Fibroblast of skin of scalp (primary cell): ENCODE measurements around the gene RGS10. TPM values are rescaled to one million over a fixed set of nuclear protein-coding genes. Genes with fewer than 3 reads are reported as not detected.
"Not testable (repeated sequence)": the region's sequence is repeated elsewhere in the genome, so short reads cannot be mapped to it uniquely, and the experiment has no call there.

Experiments used
- DNase-seq: peaks from one replicate; pipeline ENCODE4 v3.0.0-alpha.2; 2013
- polyA plus RNA-seq, 2 experiments: library from polyadenylated mRNA; unstranded; fragments of 120-200 nt; gene quantifications; one replicate each; pipeline ENCODE4 v1.2.1, GENCODE V29; 2013; ENCODE audit not compliant: insufficient read length in 2 of 2

Gene RGS10, protein sequence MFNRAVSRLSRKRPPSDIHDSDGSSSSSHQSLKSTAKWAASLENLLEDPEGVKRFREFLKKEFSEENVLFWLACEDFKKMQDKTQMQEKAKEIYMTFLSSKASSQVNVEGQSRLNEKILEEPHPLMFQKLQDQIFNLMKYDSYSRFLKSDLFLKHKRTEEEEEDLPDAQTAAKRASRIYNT
- polyA plus RNA-seq (2013, experiment 1 of 2; ENCODE audit: insufficient read length) = 50.4 TPM
- polyA plus RNA-seq (2013, experiment 2 of 2; ENCODE audit: insufficient read length) = 52.0 TPM

DNA sequence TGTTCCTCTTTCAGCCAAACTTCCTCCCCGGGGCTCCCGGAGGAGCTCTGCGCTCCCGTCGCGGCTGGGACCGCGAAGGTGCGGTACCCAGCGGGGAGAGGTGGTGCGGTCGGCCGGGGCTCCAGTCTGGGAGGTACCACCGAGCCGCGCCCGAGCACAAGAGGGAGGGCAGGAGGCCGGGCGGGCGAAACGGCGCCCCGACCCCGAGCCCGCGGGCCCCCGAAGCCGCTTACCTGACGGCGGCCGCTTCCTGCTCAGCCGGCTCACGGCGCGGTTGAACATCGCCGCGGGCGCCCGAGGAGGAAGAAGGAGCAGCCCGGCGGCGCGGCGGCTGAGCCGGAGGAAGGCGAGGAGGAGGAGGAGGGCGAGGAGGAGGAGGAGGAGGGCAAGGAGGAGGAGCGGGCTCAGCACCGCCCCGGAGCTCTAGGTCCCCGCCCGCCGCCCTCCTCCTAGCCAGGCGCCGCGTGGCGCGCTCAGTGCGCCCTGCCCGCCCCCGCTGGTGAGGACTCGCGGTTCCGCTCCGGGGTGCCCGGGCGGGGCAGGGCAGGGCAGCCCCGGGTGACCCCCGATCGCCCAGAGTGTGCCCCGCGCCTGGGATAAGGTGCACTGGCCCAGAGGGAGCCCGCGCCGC, at the start of gene RGS10:
TSS of gene RGS10 (minus strand) at position 363 of the 631 bp plus-strand sequence. CDS start at position 282, 81 bp downstream.
- peak; percentile 84 for DNase-seq

DNA sequence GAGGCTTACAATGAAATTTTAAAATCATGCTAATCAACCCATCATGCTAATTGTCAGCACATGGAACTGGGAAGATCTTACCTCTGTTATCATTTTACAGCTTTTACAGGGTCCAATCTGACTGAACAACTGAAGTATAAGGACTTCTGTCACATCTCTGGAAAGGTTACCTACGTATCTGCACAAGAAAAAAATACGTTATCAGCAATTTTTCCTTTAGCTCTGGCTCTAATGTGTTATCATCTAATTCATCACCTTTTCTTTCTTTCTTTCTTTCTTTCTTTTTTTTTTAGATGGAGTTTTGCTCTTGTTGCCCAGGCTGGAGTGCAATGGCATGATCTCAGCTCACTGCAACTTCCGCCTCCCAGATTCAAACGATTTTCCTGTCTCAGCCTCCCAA, 45.6 kb upstream of the RGS10 start:
- DNase-seq = no peak

DNA sequence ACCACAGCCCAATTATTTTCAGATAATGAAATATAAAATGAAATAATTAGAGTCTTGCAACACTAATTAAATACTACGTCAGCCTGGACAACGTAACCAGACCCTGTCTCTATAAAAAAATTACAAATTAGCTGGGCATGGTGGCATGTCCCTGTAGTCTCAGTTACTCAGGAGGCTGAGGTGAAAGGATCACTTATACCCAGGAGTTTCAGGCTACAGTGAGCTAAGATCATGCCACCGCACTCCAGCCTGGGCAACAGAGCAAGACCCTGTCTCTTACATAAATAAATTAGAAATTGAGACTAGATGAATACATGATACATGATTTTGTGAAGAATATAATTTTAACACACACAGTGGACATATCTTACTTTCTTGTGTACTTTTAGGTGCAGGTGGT, 35.8 kb upstream of the RGS10 start:
- DNase-seq = no peak

DNA sequence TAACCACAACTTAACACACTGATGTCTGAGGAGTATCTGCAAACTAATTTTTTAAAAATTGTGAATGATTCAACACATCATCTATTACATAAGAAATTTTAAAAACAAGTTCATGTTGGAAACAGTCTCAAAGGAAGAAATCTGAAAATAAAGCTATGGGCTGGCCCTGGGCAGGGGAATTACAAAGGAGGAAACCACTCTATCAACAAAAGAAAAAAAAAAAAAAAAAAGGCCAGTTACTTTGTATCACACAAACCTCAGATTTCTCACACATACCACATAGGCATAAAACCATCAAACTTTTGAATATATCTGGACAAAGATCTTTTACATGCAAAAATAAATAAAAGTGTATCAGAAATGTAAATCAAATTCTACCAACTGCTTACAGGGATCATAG, 33.5 kb upstream of the RGS10 start:
- no peak for DNase-seq

DNA sequence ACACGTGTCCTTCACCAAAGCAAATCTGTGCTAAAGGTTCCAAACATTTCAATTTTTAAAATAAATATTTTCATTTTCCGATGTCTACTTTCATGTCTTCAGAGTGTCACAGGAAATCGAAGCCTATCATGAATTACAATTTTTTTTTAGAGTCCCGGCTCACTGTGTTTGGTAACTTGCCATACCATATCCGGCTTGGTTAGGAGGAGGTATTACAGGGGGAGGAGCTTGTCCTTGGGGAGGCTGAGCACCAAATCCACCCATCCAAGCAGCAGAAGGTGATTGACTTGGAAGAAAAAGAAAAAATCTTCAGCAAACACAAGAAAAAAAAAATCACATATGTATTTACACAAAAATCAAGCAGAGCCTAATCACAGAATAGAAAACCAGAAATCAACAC, 33.0 kb upstream of the RGS10 start:
- DNase-seq = peak; percentile 26

DNA sequence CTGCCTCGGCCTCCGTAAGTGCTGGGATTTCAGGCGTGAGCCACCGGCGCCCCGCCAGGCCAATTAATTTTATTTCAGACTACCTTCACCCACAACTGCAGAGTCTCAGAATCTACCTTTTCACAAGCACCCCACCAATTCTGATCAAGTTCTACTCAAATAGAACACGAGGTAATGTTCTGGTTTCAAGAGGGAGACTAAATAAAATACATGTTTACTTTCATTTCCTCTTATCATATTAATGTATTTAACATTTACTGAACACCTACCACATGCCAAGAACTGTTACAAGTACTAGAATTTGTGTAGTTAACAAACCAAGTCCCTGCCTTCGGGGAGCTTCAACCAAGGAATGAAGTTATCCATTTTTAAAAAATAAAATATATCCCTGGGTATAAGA, 25.5 kb upstream of the RGS10 start:
- DNase-seq = no peak

DNA sequence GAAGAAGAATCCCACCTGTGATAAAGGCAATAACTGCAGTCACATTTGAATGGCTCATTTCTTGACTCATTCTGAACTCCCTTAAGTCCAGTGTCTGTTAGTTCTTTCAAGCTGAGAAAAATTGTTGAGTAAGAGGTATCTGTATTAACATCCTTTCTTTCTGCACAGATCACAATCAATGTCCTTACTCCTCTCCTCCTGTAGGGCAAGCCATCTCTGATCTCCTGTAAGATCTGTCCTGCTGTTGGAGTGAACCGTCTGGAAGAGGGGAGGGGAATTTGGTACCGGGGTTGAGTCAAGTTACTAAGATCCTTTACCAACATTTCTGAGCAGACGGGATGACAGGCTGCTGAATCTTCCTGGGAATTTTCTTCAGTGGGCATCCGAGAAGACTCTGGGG, 19.6 kb upstream of the RGS10 start:
- DNase-seq = no peak

DNA sequence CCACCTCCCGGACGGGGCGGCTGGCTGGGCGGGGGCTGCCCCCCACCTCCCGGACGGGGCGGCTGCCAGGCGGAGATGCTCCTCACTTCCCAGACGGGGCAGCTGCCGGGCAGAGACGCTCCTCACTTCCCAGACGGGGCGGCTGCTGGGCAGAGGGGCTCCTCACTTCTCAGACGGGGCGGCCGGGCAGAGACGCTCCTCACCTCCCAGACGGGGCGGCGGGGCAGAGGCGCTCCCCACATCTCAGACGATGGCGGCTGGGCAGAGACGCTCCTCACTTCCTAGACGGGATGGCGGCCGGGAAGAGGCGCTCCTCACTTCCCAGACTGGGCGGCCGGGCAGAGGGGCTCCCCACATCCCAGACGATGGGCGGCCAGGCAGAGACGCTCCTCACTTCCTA, 17.0 kb upstream of the RGS10 start:
- DNase-seq = not testable (repeated sequence)

DNA sequence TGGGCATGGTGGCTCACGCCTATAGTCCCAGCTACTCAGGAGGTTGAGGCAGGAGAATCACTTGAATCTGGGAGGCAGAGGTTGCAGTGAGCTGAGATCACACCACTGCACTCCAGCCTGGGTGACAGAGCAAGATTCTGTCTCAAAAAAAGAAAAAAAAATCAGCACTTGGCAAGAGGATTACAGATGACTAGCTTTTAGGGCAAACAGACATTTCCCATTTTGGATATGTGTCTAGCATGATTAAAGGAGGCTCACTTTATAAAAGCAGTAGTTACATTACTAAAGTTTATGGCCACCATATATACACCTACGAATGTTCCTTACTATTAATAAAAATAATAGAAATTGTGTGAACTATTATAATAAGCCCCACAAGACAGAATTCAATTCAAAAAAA, 13.6 kb upstream of the RGS10 start:
- not testable (repeated sequence) for DNase-seq

DNA sequence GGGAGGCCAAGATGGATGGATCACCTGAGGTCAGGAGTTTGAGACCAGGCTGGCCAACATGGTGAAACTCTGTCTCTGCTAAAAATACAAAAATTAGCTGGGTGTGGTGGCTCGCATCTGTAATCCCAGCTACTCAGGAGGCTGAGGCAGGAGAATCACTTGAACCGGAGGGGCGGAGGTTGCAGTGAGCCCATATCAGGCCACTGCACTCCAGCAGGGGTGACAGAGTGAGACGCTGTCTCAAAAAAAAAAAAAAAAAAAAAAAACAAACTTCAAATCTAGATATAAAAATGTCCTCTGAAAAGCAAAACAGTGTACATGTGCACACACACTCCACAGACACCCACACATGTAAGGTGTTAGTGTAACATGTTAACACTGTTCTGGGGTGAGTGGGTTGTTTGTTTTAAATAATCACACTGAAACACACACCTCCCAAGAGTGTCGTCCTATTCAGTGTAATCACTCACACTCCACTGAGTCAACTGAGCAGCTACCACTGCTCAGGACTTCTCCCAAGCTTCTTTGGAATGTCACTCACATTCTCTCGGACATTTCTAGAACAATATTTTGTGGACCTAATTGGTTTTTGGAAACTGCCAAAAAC, 12.8 kb upstream of the RGS10 start:
- no peak for DNase-seq

DNA sequence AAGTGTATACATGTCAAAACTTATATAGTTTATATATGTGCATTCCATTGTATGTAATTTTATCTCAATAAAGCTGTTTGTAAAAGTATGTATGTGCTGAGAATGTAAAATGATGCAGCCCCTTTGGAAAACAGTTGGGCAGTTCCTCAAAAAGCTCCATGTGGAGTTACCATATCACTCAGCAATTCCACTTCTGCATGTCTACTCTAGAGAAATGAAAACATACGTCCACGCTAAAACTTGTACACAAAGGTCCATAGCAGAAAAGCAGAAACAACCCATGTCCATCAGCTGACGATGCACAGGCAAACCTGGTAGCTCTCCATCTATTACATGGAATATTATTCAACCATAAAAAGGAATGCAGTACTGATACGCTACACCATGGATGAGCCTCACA, 8.3 kb upstream of the RGS10 start:
- no peak for DNase-seq

DNA sequence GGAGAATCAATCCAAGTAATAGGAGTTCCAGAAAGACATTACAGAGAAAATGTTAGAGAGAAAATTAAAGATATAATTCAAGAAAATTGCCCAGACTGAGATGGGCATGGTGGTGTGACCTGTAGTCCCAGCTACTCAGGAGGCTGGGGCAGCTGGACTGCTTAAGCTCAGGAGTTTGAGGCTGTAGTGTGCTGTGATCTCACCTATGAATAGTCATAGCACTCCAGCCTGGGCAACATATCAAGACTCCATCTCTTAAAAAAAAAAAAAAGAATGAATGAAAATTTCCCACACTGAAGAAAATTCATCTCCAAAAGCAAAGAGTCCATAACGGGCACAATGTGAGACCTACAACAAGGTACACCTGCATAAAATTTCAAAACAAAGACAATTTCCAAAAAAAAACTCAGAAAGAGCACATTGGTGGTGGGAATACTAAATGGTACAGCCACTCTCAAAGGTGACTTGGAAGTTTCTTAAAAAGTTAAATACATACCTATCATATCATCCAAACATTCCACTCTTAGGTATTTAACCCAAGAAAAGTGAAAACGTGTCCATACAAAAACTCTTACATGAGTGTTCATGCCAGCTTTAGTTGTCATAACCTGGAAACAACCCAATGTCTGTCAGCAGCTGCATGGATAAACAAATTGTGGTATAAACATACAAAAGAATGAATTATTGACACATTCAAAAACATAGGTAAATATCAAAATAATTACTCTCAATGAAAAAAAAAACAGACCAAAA, 6.9 kb upstream of the RGS10 start:
- no peak for DNase-seq

DNA sequence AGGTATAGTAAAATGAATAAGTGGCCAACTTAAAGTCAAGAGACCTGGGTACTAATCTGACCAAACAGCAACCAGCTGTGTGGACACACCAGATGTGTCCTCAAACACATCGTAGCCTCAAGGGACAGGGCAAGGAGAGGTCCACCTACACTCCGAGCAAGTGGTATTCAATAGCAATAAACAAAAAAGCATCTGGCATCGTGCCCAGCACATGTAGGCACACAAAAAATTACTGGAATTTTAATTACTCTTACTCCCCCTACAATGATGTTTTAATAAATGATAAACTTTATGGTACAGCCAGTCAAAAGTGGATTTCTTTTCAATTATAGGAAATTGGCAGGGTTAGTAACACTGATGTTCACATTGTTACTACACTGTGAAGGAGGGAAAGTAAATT, 3.5 kb upstream of the RGS10 start:
- peak; percentile 30 for DNase-seq

DNA sequence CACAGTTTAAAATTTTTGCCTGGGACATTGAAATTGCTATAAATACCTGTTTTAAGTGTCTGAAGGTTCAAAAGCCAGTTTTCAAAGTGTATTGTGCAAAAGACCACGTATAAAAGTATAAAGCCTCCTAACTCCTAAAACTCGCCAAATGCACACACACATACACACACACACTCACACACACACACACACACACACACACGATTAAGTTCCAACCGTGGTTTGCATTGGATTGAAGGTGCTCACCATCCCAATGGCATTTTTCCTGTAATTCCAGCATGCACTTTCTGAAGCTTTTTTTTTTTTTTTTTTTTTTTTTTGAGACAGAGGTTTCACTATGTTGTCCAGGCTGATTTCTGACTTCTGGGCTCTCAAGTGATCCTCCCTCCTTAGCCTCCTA, 2.8 kb upstream of the RGS10 start:
- no peak for DNase-seq

DNA sequence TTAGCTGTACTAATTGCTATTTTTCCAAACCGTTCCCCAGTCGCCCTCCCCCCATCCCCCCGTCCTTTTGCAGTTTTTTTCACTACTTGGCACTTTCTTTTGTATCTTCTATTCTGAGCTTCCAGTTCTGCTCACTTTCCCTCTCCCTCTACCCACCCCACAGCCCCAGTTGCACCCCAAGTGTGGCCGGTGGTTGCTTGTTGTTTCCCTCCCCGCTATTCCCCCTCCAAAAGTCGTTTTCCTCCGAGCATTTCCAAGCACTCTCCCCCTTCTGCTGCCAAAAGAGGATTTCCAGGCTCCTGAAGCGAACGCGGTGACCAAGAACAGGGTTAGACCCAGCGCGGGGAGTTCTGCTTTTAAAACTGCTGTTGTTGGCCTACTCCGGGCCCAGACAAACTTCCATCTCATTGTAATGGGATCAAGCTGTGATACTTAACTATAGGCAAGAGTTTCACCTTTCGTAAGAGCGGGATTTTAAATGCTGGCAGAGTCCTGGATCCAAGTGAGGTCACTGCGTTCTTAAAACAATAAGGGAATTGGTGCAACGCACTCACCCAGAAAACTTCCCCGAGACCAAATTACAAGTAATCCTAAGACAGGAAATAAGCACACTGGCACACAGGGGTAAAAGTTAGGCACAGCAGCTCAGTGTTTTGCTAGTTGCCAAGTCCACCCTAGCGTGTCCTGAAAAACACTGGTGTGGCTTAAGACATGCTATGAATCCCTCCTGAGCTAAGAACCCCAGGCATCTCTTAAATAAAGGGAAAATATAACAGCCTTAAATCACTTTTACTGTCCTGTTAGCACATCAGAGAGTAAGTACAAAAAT, 1.5 kb upstream of the RGS10 start:
- DNase-seq = no peak

DNA sequence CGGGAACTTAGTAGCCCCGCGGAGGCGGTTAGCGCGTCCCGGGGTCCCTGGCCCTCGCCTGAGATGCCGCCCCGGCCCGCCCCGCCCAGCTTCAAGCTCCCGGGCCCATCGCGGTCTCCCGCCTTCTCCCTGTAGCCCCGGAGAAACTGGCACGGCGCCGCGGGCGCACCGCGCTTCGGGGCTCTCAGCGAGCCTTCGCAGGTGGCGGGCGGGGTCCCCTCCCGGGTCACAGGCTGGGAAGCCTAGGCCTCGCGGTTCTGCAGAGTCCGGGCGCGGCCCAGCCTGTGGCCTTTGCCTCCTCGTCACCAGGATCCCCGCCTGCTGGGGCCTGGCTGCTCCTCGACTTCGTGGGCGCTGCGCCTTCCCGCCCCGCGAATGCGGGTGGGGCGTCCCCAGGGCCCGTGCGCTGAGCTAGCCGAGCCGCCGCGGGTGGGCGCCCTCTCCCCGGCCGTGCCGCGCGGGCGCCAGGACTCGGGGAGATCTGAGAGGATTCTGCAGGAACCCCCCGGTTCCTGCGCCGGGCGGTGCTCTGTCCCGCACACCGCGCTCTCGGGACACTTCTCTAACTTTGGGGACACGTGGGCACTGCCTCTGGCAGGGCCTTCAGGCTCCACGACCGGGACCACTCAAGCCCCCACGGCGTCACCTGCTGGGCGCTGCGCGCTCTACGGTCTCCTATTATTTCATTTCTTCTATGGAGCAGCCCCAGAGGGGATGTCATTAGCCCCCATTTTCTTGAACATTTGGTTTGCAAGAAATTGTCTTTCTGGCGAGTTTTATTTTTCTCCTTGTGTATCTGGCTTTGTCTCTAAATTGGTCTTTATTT, 682 bp upstream of the RGS10 start:
- peak; percentile 65 for DNase-seq

DNA sequence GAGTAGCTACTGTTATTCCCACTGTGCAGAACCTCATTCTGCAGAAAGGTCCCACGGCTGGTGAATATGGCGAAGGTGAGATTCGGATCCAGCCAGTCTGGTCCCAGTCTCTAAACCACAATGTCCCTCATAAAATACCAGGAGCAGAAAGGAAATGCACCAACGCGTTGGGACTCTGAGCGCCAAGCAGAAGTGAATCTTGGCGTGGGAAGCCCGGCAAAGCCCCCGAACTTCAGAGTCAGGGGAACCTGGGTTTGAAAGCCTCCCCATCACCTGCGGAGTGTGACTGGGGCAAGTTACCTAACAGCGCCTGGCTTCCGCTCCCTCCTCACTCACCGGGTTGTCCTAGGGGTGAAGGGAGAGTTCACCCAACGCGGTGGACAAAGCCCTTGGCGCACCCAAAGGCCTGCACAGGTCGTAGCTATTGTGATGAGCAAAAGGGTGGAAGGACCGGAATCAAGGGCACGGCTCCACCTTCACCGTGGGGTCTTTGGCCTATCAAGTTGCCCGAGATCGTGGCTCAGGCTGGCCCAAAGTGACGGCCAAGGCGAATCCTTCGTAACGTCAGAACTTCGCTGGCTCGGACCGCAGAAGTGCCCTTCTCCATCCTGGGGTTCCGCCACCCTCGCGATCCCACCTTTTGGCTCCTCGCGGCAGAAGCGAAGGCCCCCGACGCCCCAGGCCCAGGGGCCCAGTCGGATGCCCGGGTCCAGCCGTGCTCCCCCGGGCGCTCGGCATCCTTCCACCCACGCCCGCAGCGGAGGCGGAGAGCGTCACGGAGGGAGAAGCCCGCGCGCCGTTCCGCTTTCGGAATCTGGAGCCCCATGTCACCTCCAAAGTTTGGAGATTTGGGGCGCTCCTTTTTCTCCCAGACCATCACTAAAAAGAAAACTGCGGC, 811 bp downstream of the RGS10 start:
- DNase-seq = no peak

DNA sequence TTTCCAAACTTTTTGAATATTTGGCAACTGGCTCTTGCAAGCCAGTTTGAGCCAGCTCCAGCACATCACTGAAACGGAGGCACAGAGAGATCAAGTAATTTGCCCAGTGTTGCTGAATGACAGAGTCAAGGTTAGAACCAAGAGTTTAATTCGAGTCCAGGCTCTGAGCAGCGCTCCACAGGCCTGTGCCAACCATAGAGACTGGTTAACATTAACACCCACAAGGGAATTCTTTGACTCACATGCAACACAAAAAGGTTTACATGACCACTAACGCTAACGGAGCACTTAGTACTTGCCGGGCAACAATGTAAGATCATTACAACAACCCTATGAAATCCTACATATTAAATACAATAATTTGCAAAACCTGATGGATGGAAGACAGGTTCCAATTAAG, 1.5 kb downstream of the RGS10 start:
- peak; percentile 29 for DNase-seq

DNA sequence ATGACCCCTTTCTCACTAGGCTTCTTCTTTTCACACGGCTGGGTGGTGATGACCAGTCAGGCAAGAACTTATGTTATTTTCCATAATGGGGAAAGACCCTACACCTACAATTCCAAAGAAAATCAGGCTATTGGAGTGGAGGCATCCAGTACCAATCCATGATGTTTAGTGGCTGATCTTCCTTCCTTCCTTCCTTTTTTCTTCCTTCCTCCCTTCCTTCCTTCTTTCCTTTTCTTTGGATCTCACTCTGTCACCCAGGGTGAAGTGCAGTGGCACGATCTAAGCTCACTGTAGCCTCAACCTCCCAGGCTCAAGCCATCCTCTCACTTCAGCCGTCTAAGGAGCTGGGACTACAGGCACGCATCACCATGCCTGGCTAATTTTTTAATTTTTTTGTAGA, 2.5 kb downstream of the RGS10 start:
- DNase-seq = no peak

DNA sequence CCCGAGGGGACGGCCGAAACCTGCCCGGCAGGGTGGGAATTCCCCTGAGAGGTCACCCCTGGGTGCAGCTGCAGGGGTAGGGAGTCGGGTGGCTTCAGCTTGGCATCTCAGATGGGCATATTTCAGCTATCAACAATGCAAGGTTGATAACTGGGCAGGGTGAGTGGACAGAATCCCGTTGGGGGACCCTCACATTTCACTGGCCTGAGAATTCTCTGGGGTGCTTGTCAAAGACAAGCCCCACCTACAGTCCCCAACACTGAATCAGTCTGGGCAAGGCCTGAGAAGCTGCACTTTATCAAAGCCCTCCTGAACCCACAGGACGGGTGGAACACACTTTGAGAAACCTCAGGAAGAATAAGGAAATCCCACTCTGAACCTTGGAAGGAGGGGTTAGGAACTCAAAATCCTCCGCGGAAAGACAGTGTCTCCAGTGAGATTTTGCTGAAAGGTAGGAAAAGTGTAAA, 3.1 kb downstream of the RGS10 start:
- DNase-seq = no peak
